ENCODE results near the gene SNX21. TPM values are rescaled to one million over a fixed set of nuclear protein-coding genes. Genes with fewer than 3 reads are reported as not detected.
A peak's percentile ranks its signal among the peaks of the same experiment; 100 is the strongest.

Gene SNX21
- total and polyA plus RNA-seq, 9 of the 15 experiments (the other 6 are each of a cell fraction or from before 2014, with no cell fraction given): 0.10 to 1.2 (median 0.42) TPM

DNA sequence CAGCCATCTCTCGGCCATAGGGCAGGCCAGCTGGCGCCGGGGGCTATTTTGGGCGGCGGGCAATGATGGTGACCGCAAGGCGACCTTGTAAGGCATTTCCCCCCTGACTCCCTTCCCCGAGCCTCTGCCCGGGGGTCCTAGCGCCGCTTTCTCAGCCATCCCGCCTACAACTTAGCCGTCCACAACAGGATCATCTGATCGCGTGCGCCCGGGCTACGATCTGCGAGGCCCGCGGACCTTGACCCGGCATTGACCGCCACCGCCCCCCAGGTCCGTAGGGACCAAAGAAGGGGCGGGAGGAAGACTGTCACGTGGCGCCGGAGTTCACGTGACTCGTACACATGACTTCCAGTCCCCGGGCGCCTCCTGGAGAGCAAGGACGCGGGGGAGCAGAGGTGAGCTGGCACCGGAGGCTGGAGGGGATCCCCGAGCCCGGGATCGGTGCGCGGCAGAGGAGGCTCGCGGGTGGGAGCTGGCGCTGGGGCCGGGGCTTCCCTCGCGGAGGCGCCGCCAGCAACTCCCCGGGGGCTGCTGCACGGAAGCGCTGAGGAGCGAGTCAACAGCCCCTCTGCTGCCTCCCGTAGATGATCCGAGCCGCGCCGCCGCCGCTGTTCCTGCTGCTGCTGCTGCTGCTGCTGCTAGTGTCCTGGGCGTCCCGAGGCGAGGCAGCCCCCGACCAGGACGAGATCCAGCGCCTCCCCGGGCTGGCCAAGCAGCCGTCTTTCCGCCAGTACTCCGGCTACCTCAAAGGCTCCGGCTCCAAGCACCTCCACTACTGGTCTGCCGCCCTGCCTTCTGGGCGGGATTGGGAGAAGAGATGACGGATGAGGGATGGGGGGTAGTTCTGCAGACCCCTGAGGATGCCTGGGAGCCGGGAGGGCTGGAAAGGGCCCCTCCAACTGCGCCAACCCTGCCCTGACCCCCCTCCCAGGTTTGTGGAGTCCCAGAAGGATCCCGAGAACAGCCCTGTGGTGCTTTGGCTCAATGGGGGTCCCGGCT is 57.7 kb downstream of the SNX21 start, which contains the start of the genes CTSA and NEURL2 (continued):
- TF ChIP-seq SAP30 (IDR thresholded peaks at IDR 0.05; ENCODE audit: borderline replicate concordance, insufficient read depth, low read depth, low read length, poor library complexity, severe bottlenecking) (peak; percentile 98), MEIS2 (IDR thresholded peaks at IDR 0.05; ENCODE audit: partially characterized antibody) (no peak), NCOA2 (IDR thresholded peaks at IDR 0.05; ENCODE audit: partially characterized antibody in 2 of 2) (no peak), ZNF354B (CRISPR knock-in tag; IDR thresholded peaks at IDR 0.05) (no peak), SUPT5H (IDR thresholded peaks at IDR 0.05) (peak; percentile 65; the same call in 1 of the 2 replicates), PHB (CRISPR knock-in tag; IDR thresholded peaks at IDR 0.05) (no peak), MAFK (IDR thresholded peaks at IDR 0.05; ENCODE audit: low read length) (no peak), ZNF212 (CRISPR knock-in tag; IDR thresholded peaks at IDR 0.05) (no peak), SMAD2 (IDR thresholded peaks at IDR 0.05; ENCODE audit: low read depth, low read length) (no peak), RBM34 (IDR thresholded peaks at IDR 0.05; ENCODE audit: borderline replicate concordance, insufficient read depth, low read length) (no peak), PTBP1 (IDR thresholded peaks at IDR 0.05; ENCODE audit: low read depth, low read length) (no peak), SMARCA5 (IDR thresholded peaks at IDR 0.05) (no peak)
- TF ChIP-seq, protein P1, sequence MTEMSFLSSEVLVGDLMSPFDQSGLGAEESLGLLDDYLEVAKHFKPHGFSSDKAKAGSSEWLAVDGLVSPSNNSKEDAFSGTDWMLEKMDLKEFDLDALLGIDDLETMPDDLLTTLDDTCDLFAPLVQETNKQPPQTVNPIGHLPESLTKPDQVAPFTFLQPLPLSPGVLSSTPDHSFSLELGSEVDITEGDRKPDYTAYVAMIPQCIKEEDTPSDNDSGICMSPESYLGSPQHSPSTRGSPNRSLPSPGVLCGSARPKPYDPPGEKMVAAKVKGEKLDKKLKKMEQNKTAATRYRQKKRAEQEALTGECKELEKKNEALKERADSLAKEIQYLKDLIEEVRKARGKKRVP (CRISPR knock-in tag; IDR thresholded peaks at IDR 0.05): no peak
- TF ChIP-seq, protein P2, sequence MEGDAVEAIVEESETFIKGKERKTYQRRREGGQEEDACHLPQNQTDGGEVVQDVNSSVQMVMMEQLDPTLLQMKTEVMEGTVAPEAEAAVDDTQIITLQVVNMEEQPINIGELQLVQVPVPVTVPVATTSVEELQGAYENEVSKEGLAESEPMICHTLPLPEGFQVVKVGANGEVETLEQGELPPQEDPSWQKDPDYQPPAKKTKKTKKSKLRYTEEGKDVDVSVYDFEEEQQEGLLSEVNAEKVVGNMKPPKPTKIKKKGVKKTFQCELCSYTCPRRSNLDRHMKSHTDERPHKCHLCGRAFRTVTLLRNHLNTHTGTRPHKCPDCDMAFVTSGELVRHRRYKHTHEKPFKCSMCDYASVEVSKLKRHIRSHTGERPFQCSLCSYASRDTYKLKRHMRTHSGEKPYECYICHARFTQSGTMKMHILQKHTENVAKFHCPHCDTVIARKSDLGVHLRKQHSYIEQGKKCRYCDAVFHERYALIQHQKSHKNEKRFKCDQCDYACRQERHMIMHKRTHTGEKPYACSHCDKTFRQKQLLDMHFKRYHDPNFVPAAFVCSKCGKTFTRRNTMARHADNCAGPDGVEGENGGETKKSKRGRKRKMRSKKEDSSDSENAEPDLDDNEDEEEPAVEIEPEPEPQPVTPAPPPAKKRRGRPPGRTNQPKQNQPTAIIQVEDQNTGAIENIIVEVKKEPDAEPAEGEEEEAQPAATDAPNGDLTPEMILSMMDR (IDR thresholded peaks at IDR 0.05 in 2 of 3, conservative IDR thresholded peaks at IDR 0.05 in 1 of 3; ENCODE audit: insufficient read depth in 2 of 3, low read depth in 1 of 3, low read length in 3 of 3): peak in 2 of 3 experiments; percentile 30 to 39; a peak in 3 of 6 replicates
- TF ChIP-seq, protein P3, sequence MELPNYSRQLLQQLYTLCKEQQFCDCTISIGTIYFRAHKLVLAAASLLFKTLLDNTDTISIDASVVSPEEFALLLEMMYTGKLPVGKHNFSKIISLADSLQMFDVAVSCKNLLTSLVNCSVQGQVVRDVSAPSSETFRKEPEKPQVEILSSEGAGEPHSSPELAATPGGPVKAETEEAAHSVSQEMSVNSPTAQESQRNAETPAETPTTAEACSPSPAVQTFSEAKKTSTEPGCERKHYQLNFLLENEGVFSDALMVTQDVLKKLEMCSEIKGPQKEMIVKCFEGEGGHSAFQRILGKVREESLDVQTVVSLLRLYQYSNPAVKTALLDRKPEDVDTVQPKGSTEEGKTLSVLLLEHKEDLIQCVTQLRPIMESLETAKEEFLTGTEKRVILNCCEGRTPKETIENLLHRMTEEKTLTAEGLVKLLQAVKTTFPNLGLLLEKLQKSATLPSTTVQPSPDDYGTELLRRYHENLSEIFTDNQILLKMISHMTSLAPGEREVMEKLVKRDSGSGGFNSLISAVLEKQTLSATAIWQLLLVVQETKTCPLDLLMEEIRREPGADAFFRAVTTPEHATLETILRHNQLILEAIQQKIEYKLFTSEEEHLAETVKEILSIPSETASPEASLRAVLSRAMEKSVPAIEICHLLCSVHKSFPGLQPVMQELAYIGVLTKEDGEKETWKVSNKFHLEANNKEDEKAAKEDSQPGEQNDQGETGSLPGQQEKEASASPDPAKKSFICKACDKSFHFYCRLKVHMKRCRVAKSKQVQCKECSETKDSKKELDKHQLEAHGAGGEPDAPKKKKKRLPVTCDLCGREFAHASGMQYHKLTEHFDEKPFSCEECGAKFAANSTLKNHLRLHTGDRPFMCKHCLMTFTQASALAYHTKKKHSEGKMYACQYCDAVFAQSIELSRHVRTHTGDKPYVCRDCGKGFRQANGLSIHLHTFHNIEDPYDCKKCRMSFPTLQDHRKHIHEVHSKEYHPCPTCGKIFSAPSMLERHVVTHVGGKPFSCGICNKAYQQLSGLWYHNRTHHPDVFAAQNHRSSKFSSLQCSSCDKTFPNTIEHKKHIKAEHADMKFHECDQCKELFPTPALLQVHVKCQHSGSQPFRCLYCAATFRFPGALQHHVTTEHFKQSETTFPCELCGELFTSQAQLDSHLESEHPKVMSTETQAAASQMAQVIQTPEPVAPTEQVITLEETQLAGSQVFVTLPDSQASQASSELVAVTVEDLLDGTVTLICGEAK (IDR thresholded peaks at IDR 0.05): 0 out of 2 replicates have a peak, but pooled peaks have one; percentile 20
- TF ChIP-seq, protein P3 (CRISPR knock-in tag; IDR thresholded peaks at IDR 0.05): no peak
